Measurements from ENCODE around the gene CLCF1. TPM values are rescaled to one million over a fixed set of nuclear protein-coding genes. Genes with fewer than 3 reads are reported as not detected.

CLCF1 gene
- total and polyA plus RNA-seq, 10 of the 15 experiments (the other 5 are each of a cell fraction or from before 2014, with no cell fraction given) = 0.16 to 2.1 (median 0.63) TPM; not detected in 1

- TF ChIP-seq POLR2AphosphoS5 (IDR thresholded peaks at IDR 0.05; ENCODE audit: low read length) (peak; percentile 75), NRF1 (conservative IDR thresholded peaks at IDR 0.05; ENCODE audit: low read depth, low read length) (no peak), CHD1 (IDR thresholded peaks at IDR 0.05; ENCODE audit: low read depth, low read length) (no peak), LARP7 (IDR thresholded peaks at IDR 0.05) (peak; percentile 96), NFIC (IDR thresholded peaks at IDR 0.05; ENCODE audit: low read depth, low read length) (no peak), TARDBP (IDR thresholded peaks at IDR 0.05; ENCODE audit: borderline replicate concordance) (no peak), NFYB (IDR thresholded peaks at IDR 0.05; ENCODE audit: insufficient read depth, low read depth, low read length) (no peak), CHD2 (IDR thresholded peaks at IDR 0.05; ENCODE audit: borderline replicate concordance, low read depth, low read length) (no peak), ESRRA (IDR thresholded peaks at IDR 0.05; ENCODE audit: low read length) (no peak), MXI1 (IDR thresholded peaks at IDR 0.05; ENCODE audit: low read depth, low read length) (peak; percentile 68; the same call in 1 of the 2 replicates), PAX8 (IDR thresholded peaks at IDR 0.05) (no peak), MEF2A (IDR thresholded peaks at IDR 0.05; ENCODE audit: insufficient read depth, low read depth, low read length) (no peak), WRNIP1 (IDR thresholded peaks at IDR 0.05; ENCODE audit: borderline replicate concordance, low read depth, low read length) (no peak), RELA (IDR thresholded peaks at IDR 0.05; ENCODE audit: borderline replicate concordance, partially characterized antibody) (peak; percentile 69), CBFB (IDR thresholded peaks at IDR 0.05; ENCODE audit: low read depth) (no peak; the same call in 1 of the 2 replicates), HDAC2 (IDR thresholded peaks at IDR 0.05) (no peak)
These were observed 28.2 kb upstream of the CLCF1 start, which contains the start of gene PPP1CA (continued) for GRCh38 chr11:67401495-67402191.
